SK-N-SH (cell line): ENCODE results near the gene LACTBL1. TPM values are rescaled to one million over a fixed set of nuclear protein-coding genes. Genes with fewer than 3 reads are reported as not detected.

Experiments used
- CTCF ChIA-PET: fragments of 300-600, 350-600 bp; formaldehyde crosslinking; extraction: SDS; loops from one replicate; lab custom pipeline; 2021; lab: Yijun Ruan, JAX
- POLR2A ChIA-PET: fragments of 350-600 bp; sonication (Branson Sonifier 250); formaldehyde crosslinking; extraction: SDS; loops from one replicate; lab custom pipeline; 2020; ENCODE audit warnings: antibody characterized with exemption, inconsistent platforms; lab: Yijun Ruan, JAX
- DNase-seq: peaks from one replicate; pipeline ENCODE4 v3.0.0; 2012
- H2AFZ ChIP-seq: fragments of 200-600 bp; sonication (generic); 2 replicates; pipeline ENCODE4 v1.8.1; 2016; ENCODE audit warnings: antibody characterized with exemption, mild to moderate bottlenecking, low read depth
- H3F3A ChIP-seq: fragments of 200-600 bp; sonication (generic); replicated peaks from 2 replicates; pipeline ENCODE3; 2016; ENCODE audit warnings: antibody characterized with exemption, mild to moderate bottlenecking; ENCODE audit not compliant: insufficient read depth
- H3K27ac ChIP-seq, 2 experiments: fragments of 200-500 bp in 1 of 2; fragments of 200-600 bp in 1 of 2; sonication (Bioruptor generic) in 1 of 2; sonication (generic), shearing (Covaris generic) in 1 of 2; 2 replicates each; pipeline versions ENCODE4 v1.5.1 to v1.6.1; 2014 to 2016; ENCODE audit warnings: low read depth in 2 of 2, inconsistent platforms in 1 of 2, low read length in 1 of 2, mild to moderate bottlenecking in 1 of 2, mixed read lengths in 1 of 2
- H3K27me3 ChIP-seq: fragments of 200-600 bp; sonication (generic), shearing (Covaris generic); 2 replicates; pipeline ENCODE4 v1.6.1; 2016; ENCODE audit warnings: mixed run types; ENCODE audit not compliant: insufficient read depth
- H3K36me3 ChIP-seq, 2 experiments: fragments of 200-500 bp in 1 of 2; fragments of 200-600 bp in 1 of 2; sonication (Bioruptor generic) in 1 of 2; sonication (generic) in 1 of 2; replicated peaks in 1 of 2; 2 replicates each; pipeline versions ENCODE3 to v1.5.1; 2014 to 2016; ENCODE audit warnings: low read length in 1 of 2, mild to moderate bottlenecking in 1 of 2; ENCODE audit not compliant: insufficient read depth in 2 of 2, control insufficient read depth in 1 of 2
- H3K4me1 ChIP-seq, 2 experiments: fragments of 200-500 bp in 1 of 2; fragments of 200-600 bp in 1 of 2; sonication (Bioruptor generic) in 1 of 2; sonication (generic), shearing (Covaris generic) in 1 of 2; 2 replicates each; pipeline versions ENCODE4 v1.5.1 to v1.6.1; 2014 to 2016; ENCODE audit warnings: low read depth in 1 of 2, low read length in 1 of 2, mixed run types in 1 of 2; ENCODE audit not compliant: insufficient read depth in 2 of 2, control insufficient read depth in 1 of 2
- H3K4me2 ChIP-seq: fragments of 200-600 bp; sonication (generic), shearing (Covaris generic); 2 replicates; pipeline ENCODE4 v1.6.1; 2017; ENCODE audit warnings: mixed run types
- H3K4me3 ChIP-seq, 2 experiments: fragments of 200-500 bp in 1 of 2; fragments of 200-600 bp in 1 of 2; sonication (Bioruptor generic) in 1 of 2; sonication (generic), shearing (Covaris generic) in 1 of 2; 2 replicates each; pipeline versions ENCODE4 v1.5.1 to v1.8.1; 2014 to 2016; ENCODE audit warnings: low read depth in 2 of 2, inconsistent platforms in 1 of 2, low read length in 1 of 2, mild to moderate bottlenecking in 1 of 2, mixed read lengths in 1 of 2, moderate library complexity in 1 of 2
- H3K79me2 ChIP-seq: fragments of 200-600 bp; sonication (generic); 2 replicates; pipeline ENCODE4 v1.8.1; 2017; ENCODE audit warnings: mild to moderate bottlenecking; ENCODE audit not compliant: insufficient read depth
- H3K9ac ChIP-seq: fragments of 200-600 bp; sonication (generic); 2 replicates; pipeline ENCODE4 v1.6.1; 2017; ENCODE audit warnings: mixed run types
- H3K9me2 ChIP-seq: fragments of 200-600 bp; sonication (generic); 2 replicates; pipeline ENCODE4 v1.6.1; 2017; ENCODE audit warnings: mixed run types
- H3K9me3 ChIP-seq: fragments of 200-600 bp; sonication (generic); 2 replicates; pipeline ENCODE4 v1.6.1; 2017; ENCODE audit warnings: mixed run types, mild to moderate bottlenecking, moderate library complexity
- H4K20me1 ChIP-seq: fragments of 200-600 bp; sonication (generic); 2 replicates; pipeline ENCODE4 v1.6.1; 2017; ENCODE audit warnings: mild to moderate bottlenecking, mixed run types; ENCODE audit not compliant: insufficient read depth
- EP300 ChIP-seq, 2 experiments: IDR thresholded peaks; 2 replicates each; pipeline versions ENCODE4 v1.4.0 to v1.6.1; 2012; ENCODE audit warnings: borderline replicate concordance in 1 of 2, low read depth in 1 of 2, low read length in 1 of 2
- EZH2phosphoT487 ChIP-seq: fragments of 200-600 bp; sonication (generic); IDR thresholded peaks from 2 replicates; pipeline ENCODE4 v1.6.1; 2017; ENCODE audit warnings: low read depth, mixed run types, mild to moderate bottlenecking, antibody characterized with exemption, moderate library complexity, borderline replicate concordance
- FOXJ3 ChIP-seq: sonication (generic); formaldehyde crosslinking; IDR thresholded peaks from 2 replicates; pipeline ENCODE4 v1.5.1; 2020; ENCODE audit warnings: mild to moderate bottlenecking, missing genetic modification reagents
- FOXM1 ChIP-seq: IDR thresholded peaks from 2 replicates; pipeline ENCODE4 v1.4.0; 2012; ENCODE audit warnings: low read depth, mild to moderate bottlenecking
- GABPA ChIP-seq: IDR thresholded peaks from 2 replicates; pipeline ENCODE4 v1.4.0; 2012; ENCODE audit warnings: low read depth, mild to moderate bottlenecking
- MAX ChIP-seq: IDR thresholded peaks from 2 replicates; pipeline ENCODE4 v1.4.0; 2012; ENCODE audit warnings: low read depth
- MEF2A ChIP-seq: IDR thresholded peaks from 2 replicates; pipeline ENCODE4 v1.4.0; 2012; ENCODE audit warnings: low read depth, borderline replicate concordance
- MXI1 ChIP-seq: IDR thresholded peaks from 2 replicates; pipeline ENCODE4 v1.6.1; 2012; ENCODE audit warnings: mild to moderate bottlenecking, low read depth, low read length, improper control_type of control experiment
- RCOR1 ChIP-seq: fragments of 150-350 bp; IDR thresholded peaks from 2 replicates; pipeline ENCODE4 v1.6.1; 2017; ENCODE audit warnings: antibody characterized with exemption, low read length
- SMC3 ChIP-seq: IDR thresholded peaks from 2 replicates; pipeline ENCODE4 v1.6.1; 2012; ENCODE audit warnings: low read depth, low read length, improper control_type of control experiment
- TCF12 ChIP-seq: IDR thresholded peaks from 2 replicates; pipeline ENCODE4 v1.4.0; 2012
- TEAD4 ChIP-seq: IDR thresholded peaks from 2 replicates; pipeline ENCODE4 v1.4.0; 2012; ENCODE audit warnings: mild to moderate bottlenecking, borderline replicate concordance; ENCODE audit not compliant: insufficient read depth
- WGBS: methylation state at CpG from one replicate; pipeline ENCODE4 v1.1.6; 2017; ENCODE audit warnings: low lambda C conversion rate; 5-methylcytosine and 5-hydroxymethylcytosine counted together
- polyA plus RNA-seq, 3 experiments: library from polyadenylated mRNA; depleted of rRNA; stranded (reverse); fragments of >200 nt; gene quantifications; 2 replicates each; pipeline ENCODE4 v1.2.3, GENCODE V29; 2012
- TF ChIP-seq, protein P1 (sequence below): fragments of 150-350 bp; IDR thresholded peaks from 2 replicates; pipeline ENCODE4 v1.6.1; 2016; ENCODE audit warnings: mild to moderate bottlenecking, low read depth, low read length
- TF ChIP-seq, protein P2 (sequence below): fragments of 200-600 bp; sonication (generic); IDR thresholded peaks from 2 replicates; pipeline ENCODE4 v1.6.1; 2017; ENCODE audit warnings: antibody characterized with exemption, mild to moderate bottlenecking, moderate library complexity
- TF ChIP-seq, protein P3 (sequence below): IDR thresholded peaks from 2 replicates; pipeline ENCODE4 v1.6.1; 2012; ENCODE audit warnings: mild to moderate bottlenecking, low read depth, low read length, moderate library complexity

Gene LACTBL1
- polyA plus RNA-seq, 1 of the 3 experiments (the other 2 are of a cell fraction): not detected

- TF ChIP-seq, protein P1, sequence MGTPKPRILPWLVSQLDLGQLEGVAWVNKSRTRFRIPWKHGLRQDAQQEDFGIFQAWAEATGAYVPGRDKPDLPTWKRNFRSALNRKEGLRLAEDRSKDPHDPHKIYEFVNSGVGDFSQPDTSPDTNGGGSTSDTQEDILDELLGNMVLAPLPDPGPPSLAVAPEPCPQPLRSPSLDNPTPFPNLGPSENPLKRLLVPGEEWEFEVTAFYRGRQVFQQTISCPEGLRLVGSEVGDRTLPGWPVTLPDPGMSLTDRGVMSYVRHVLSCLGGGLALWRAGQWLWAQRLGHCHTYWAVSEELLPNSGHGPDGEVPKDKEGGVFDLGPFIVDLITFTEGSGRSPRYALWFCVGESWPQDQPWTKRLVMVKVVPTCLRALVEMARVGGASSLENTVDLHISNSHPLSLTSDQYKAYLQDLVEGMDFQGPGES: no peak
- TF ChIP-seq GABPA (no peak), FOXM1 (no peak), MAX (no peak), EZH2phosphoT487 (no peak)
- Histone ChIP-seq H3K36me3 (no peaks in the 10 kb centered on the region), H3F3A (no peaks in the 10 kb centered on the region), H3K9ac (no peak overlapping the region), H3K27me3 (no peaks in the 10 kb centered on the region), H3K4me2 (no peak overlapping the region), H3K4me3 (no peak overlapping the region), H3K9me2 (no peaks in the 10 kb centered on the region), H3K79me2 (no peaks in the 10 kb centered on the region), H2AFZ (no peak overlapping the region), H3K9me3 (no peaks in the 10 kb centered on the region), H3K4me1 (no peaks in the 10 kb centered on the region), H4K20me1 (no peaks in the 10 kb centered on the region), H3K27ac (no peak overlapping the region)
- 78% methylated on average over 8 of the region's 8 CpGs for WGBS
- POLR2A ChIA-PET: no interaction called here
- CTCF ChIA-PET: interaction anchor here (0.8 to 3.3 kb wide), 6 partner anchors 8 to 250 kb away, joined by 3 to 26 read pairs (median 4); no protein-coding TSS in a partner anchor
- DNase-seq: no peak
These were observed 51.1 kb downstream of the LACTBL1 start for GRCh38 chr1:22921452-22922126.

DNA sequence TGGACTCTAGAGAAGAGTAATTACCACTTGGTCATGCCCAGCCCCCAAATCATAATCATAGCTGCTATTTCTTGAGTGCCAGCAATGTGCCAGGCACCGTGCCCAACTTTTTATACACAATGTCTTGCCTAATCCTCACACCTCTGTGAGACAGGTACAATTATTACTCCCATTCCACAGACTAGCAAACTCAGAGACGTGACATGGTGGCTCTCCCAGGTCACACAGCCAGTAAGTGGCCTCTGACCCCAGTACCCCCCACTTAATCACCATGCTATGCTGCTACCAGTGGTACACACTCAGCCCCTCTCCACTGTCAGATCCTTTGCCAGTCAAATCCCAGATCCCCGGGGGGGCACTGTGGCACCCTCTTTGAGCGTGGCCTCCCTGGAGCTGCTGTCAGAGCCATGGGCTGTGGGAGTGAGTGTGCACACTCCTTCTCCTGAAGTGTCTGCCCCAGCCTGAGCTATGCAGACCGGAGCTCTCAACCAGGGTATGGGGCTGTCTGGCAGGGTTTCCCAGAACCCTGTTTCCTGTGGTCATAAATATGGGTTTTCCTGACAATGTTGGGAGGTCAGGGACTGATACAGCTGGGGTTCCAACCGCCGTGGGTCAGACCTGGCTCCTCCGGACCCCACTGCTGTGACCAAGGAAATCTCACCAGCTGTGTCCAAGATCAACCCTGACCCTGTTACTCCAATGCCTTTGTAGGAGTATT, 51.8 kb downstream of the LACTBL1 start:
- Histone ChIP-seq H3K36me3 (no peaks in the 10 kb centered on the region), H3K4me2 (no peak overlapping the region), H3K4me1 (no peaks in the 10 kb centered on the region), H3F3A (no peaks in the 10 kb centered on the region), H3K27ac (no peak overlapping the region), H3K9ac (no peak overlapping the region), H3K4me3 (no peak overlapping the region), H3K9me2 (no peaks in the 10 kb centered on the region), H2AFZ (no peak overlapping the region), H3K27me3 (no peaks in the 10 kb centered on the region), H3K9me3 (no peaks in the 10 kb centered on the region), H4K20me1 (no peaks in the 10 kb centered on the region), H3K79me2 (no peaks in the 10 kb centered on the region)
- ChIA-PET POLR2A (no interaction called here), CTCF (interaction anchor here (0.8 to 3.3 kb wide), 8 partner anchors 9 to 249 kb away, joined by 3 to 26 read pairs (median 4); no protein-coding TSS in a partner anchor)
- no peak for DNase-seq
- 81% methylated on average over 5 of the region's 8 CpGs for WGBS
- TF ChIP-seq, protein P1: no peak
- TF ChIP-seq RCOR1 (no peak), EP300 (IDR thresholded peaks at IDR 0.05; ENCODE audit: borderline replicate concordance in 1 of 2, low read depth in 1 of 2, low read length in 1 of 2) (no peak), FOXM1 (no peak), MEF2A (no peak), SMC3 (no peak), MXI1 (no peak), GABPA (no peak), FOXJ3 (no peak), EZH2phosphoT487 (no peak), TEAD4 (no peak), TCF12 (no peak)
- TF ChIP-seq, protein P2, sequence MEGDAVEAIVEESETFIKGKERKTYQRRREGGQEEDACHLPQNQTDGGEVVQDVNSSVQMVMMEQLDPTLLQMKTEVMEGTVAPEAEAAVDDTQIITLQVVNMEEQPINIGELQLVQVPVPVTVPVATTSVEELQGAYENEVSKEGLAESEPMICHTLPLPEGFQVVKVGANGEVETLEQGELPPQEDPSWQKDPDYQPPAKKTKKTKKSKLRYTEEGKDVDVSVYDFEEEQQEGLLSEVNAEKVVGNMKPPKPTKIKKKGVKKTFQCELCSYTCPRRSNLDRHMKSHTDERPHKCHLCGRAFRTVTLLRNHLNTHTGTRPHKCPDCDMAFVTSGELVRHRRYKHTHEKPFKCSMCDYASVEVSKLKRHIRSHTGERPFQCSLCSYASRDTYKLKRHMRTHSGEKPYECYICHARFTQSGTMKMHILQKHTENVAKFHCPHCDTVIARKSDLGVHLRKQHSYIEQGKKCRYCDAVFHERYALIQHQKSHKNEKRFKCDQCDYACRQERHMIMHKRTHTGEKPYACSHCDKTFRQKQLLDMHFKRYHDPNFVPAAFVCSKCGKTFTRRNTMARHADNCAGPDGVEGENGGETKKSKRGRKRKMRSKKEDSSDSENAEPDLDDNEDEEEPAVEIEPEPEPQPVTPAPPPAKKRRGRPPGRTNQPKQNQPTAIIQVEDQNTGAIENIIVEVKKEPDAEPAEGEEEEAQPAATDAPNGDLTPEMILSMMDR: no peak
- TF ChIP-seq, protein P3, sequence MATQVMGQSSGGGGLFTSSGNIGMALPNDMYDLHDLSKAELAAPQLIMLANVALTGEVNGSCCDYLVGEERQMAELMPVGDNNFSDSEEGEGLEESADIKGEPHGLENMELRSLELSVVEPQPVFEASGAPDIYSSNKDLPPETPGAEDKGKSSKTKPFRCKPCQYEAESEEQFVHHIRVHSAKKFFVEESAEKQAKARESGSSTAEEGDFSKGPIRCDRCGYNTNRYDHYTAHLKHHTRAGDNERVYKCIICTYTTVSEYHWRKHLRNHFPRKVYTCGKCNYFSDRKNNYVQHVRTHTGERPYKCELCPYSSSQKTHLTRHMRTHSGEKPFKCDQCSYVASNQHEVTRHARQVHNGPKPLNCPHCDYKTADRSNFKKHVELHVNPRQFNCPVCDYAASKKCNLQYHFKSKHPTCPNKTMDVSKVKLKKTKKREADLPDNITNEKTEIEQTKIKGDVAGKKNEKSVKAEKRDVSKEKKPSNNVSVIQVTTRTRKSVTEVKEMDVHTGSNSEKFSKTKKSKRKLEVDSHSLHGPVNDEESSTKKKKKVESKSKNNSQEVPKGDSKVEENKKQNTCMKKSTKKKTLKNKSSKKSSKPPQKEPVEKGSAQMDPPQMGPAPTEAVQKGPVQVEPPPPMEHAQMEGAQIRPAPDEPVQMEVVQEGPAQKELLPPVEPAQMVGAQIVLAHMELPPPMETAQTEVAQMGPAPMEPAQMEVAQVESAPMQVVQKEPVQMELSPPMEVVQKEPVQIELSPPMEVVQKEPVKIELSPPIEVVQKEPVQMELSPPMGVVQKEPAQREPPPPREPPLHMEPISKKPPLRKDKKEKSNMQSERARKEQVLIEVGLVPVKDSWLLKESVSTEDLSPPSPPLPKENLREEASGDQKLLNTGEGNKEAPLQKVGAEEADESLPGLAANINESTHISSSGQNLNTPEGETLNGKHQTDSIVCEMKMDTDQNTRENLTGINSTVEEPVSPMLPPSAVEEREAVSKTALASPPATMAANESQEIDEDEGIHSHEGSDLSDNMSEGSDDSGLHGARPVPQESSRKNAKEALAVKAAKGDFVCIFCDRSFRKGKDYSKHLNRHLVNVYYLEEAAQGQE: no peak
